ENCODE data around the gene TACC2.

DNA sequence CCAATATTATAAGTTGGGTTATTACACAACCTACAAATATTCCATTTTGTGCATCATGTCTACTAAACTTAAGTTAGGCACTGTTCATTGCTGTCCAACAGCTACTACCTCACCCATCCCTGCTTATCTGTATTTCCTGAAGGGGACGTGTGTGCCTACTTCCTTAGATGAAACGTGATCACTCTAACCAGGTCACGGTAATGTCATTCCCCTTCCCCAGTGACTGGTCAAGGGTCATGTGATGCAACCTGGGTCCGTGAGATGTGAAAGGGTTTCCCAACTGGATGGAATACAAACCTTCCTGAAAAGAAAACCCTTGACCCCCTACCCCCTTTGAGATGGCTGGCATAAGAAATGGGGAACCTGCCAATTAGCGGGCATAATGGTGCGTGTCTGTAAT is 12.4 kb upstream of the TACC2 start:
- TF ChIP-seq ZBTB1 (CRISPR knock-in tag; IDR thresholded peaks at IDR 0.05; ENCODE audit: borderline replicate concordance, low read depth) (no peak), BRF1 (IDR thresholded peaks at IDR 0.05; ENCODE audit: borderline replicate concordance, extremely low read depth, insufficient read length) (no peak), HDAC8 (tag; IDR thresholded peaks at IDR 0.05) (no peak)
